ENCODE measurements around the gene GUCY1A2.
"Not testable (repeated sequence)": the region's sequence is repeated elsewhere in the genome, so short reads cannot be mapped to it uniquely, and the experiment has no call there.

The GUCY1A2 gene

DNA sequence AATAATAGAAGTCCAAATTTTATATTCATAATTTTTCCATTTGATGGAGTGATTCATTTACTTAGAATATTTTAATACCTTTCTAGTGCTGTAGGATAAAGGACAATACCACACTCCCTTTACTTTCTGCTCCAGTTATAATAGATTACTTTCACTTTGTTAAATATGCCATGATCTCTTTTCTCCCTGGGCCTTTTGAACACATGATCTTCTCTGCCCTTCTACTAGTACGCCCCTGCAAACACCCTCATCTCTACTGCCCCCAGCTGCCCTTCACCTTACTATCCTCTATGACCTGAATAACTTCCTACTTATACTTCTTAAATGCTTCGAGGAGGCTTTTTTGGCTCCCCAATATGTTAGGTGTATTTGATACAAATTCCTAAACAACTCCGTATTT is 177.3 kb downstream of the GUCY1A2 start:
- no peaks in the 10 kb centered on the region for H3K36me3 ChIP-seq (ENCODE audit: control insufficient read depth, insufficient read depth, low read length)
- no peak overlapping the region for H3K27ac ChIP-seq (ENCODE audit: low read depth, low read length)
- peaks cover 19% of the 10 kb centered on the region for H3K27me3 ChIP-seq (ENCODE audit: control insufficient read depth, insufficient read depth, low read length)
- no peak overlapping the region for H3K4me3 ChIP-seq (ENCODE audit: low read depth, low read length)
- peaks cover 9% of the 10 kb centered on the region; the same call in 1 of the 2 replicates for H3K4me1 ChIP-seq (ENCODE audit: control insufficient read depth, insufficient read depth, low read length)
- H3K9ac ChIP-seq (ENCODE audit: low read depth, low read length) = no peak overlapping the region
- no peaks in the 10 kb centered on the region for H3K9me3 ChIP-seq (ENCODE audit: control insufficient read depth, insufficient read depth, low read length)

DNA sequence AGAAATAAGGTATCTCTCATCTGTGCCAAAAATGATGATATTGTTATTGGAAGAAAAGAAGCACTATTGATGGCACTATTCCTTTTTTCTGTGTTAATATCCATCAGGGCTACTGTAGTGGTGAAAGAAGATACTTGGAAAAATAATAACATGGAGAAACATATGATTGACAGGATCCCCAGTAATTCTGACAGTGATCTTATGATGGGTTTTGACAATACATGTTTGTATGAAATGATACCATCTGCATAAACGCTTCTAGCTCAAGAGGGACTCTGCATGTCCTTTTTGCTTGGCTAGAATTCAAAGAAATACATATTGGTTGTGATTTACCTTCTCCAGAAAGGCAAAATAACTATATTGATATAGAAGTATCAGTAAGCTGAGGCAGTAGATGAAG is 178.1 kb downstream of the GUCY1A2 start:
- Histone ChIP-seq H3K4me3 (ENCODE audit: low read depth, low read length) (no peak overlapping the region), H3K27me3 (ENCODE audit: control insufficient read depth, insufficient read depth, low read length) (peaks cover 19% of the 10 kb centered on the region), H3K4me1 (ENCODE audit: control insufficient read depth, insufficient read depth, low read length) (peaks cover 9% of the 10 kb centered on the region; the same call in 1 of the 2 replicates), H3K36me3 (ENCODE audit: control insufficient read depth, insufficient read depth, low read length) (no peaks in the 10 kb centered on the region), H3K9ac (ENCODE audit: low read depth, low read length) (no peak overlapping the region), H3K9me3 (ENCODE audit: control insufficient read depth, insufficient read depth, low read length) (no peaks in the 10 kb centered on the region), H3K27ac (ENCODE audit: low read depth, low read length) (no peak overlapping the region)

DNA sequence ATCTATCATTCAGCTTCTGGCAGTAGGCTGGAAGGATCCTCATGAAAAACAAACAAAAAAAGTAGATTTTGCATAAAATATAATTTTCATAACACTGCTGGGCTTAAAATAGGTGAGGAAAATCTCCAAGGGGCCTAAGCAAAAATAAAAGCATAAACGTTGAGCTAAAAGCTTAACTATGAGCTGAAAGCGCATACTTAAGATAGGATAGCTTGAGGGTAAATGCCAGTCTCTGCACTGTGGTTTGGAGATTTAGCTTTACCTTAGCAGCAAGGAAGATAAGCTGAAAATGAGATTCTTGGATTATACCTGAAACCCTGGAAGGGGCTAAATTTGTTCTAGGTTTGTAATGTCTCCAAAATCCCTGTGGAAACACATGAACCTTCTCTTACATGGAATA is 183.7 kb downstream of the GUCY1A2 start:
- H3K4me1 ChIP-seq (ENCODE audit: control insufficient read depth, insufficient read depth, low read length) = no peaks in the 10 kb centered on the region
- H3K36me3 ChIP-seq (ENCODE audit: control insufficient read depth, insufficient read depth, low read length) = no peaks in the 10 kb centered on the region
- no peak overlapping the region for H3K4me3 ChIP-seq (ENCODE audit: low read depth, low read length)
- no peaks in the 10 kb centered on the region for H3K27me3 ChIP-seq (ENCODE audit: control insufficient read depth, insufficient read depth, low read length)
- no peak overlapping the region for H3K27ac ChIP-seq (ENCODE audit: low read depth, low read length)
- H3K9ac ChIP-seq (ENCODE audit: low read depth, low read length) = no peak overlapping the region
- no peaks in the 10 kb centered on the region for H3K9me3 ChIP-seq (ENCODE audit: control insufficient read depth, insufficient read depth, low read length)

DNA sequence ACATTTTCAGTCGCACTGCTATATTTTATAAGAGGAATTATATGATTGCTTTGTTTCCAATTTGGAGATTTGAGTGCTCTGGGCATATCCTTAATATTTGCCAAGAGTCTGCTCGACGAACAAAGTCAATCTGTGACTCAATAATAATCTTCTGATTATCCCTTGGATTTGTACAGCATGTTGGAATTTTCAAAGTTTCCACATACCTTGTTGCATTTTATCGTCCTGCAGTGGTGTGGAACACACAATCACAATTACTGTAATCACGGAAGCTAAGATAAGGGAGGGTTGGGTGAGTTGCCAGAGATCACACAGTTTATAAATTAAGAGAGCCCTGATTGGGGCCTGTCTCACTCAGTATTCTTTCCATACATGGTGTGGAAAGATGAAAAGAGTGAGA is 189.3 kb downstream of the GUCY1A2 start:
- Histone ChIP-seq H3K4me1 (ENCODE audit: control insufficient read depth, insufficient read depth, low read length) (no peaks in the 10 kb centered on the region), H3K27me3 (ENCODE audit: control insufficient read depth, insufficient read depth, low read length) (no peaks in the 10 kb centered on the region), H3K4me3 (ENCODE audit: low read depth, low read length) (no peak overlapping the region), H3K9ac (ENCODE audit: low read depth, low read length) (no peak overlapping the region), H3K27ac (ENCODE audit: low read depth, low read length) (no peak overlapping the region), H3K36me3 (ENCODE audit: control insufficient read depth, insufficient read depth, low read length) (no peaks in the 10 kb centered on the region), H3K9me3 (ENCODE audit: control insufficient read depth, insufficient read depth, low read length) (no peaks in the 10 kb centered on the region)

DNA sequence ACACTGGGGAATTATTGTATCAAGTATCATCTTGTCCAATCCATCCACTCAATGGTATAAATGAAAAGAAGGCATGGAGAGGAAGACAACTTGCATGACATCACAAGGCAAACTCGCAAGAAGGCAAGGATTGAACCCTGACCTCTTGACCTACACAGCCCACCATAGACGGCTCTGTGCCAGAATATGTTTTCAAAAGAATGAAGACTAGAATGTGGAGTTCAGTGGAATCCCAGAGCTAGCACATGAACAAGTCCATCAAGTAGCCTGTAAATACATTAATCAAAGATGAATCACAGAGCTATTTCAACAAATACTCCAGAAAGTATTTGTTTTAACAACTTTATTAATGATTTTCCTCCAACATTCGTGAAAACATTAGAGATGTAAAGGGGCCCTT is 189.7 kb downstream of the GUCY1A2 start:
- no peak overlapping the region for H3K4me3 ChIP-seq (ENCODE audit: low read depth, low read length)

DNA sequence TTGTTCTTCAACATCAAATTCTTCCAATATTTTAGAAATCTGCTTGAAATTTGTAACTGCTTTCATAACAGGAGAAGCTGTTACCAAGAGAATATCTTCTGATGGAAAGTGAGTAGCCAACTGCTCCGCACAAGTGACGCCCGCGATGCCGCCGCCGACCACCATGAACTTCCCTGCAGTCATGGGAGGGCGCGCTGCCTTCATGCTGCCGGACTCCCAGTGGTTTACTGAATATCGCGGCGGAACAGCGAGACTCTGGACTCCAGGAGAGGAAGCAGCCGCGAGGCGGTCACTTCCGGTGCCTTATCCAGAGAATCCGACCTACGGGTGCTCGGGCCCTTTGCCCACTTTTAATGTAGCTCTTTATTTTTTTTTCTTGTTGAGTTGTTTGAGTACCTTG is 190.6 kb downstream of the GUCY1A2 start:
- Histone ChIP-seq H3K27me3 (ENCODE audit: control insufficient read depth, insufficient read depth, low read length) (no peaks in the 10 kb centered on the region), H3K36me3 (ENCODE audit: control insufficient read depth, insufficient read depth, low read length) (no peaks in the 10 kb centered on the region), H3K9me3 (ENCODE audit: control insufficient read depth, insufficient read depth, low read length) (no peaks in the 10 kb centered on the region), H3K4me3 (ENCODE audit: low read depth, low read length) (no peak overlapping the region), H3K27ac (ENCODE audit: low read depth, low read length) (no peak overlapping the region), H3K9ac (ENCODE audit: low read depth, low read length) (no peak overlapping the region), H3K4me1 (ENCODE audit: control insufficient read depth, insufficient read depth, low read length) (peaks cover 4% of the 10 kb centered on the region; the same call in 1 of the 2 replicates)

More for the DNA sequence above, 189.7 kb downstream of the GUCY1A2 start:
- no peak overlapping the region for H3K27ac ChIP-seq (ENCODE audit: low read depth, low read length)
- no peaks in the 10 kb centered on the region for H3K4me1 ChIP-seq (ENCODE audit: control insufficient read depth, insufficient read depth, low read length)
- no peaks in the 10 kb centered on the region for H3K27me3 ChIP-seq (ENCODE audit: control insufficient read depth, insufficient read depth, low read length)
- no peak overlapping the region for H3K9ac ChIP-seq (ENCODE audit: low read depth, low read length)
- no peaks in the 10 kb centered on the region for H3K9me3 ChIP-seq (ENCODE audit: control insufficient read depth, insufficient read depth, low read length)
- H3K36me3 ChIP-seq (ENCODE audit: control insufficient read depth, insufficient read depth, low read length) = no peaks in the 10 kb centered on the region

DNA sequence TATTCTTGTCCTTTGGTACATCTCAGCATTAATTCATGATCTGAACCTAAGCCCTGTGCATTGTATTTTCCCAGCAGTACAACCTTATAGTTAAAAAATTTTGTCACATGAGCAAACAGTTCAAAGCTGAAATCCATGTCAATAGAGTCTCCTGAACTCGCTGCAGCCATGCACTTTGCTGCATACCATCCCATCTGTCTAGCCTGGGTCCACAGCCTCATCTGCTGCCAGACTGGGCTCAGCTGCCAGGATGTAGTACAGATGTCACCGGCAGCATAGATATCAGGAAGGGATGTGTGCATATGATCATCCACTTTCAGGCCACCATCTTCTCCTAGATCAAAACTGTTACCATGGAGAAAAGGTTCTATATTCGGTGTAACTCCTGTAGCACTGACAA is 191.7 kb downstream of the GUCY1A2 start:
- not testable (repeated sequence) for H3K9me3 ChIP-seq (ENCODE audit: control insufficient read depth, insufficient read depth, low read length); H3K9ac ChIP-seq (ENCODE audit: low read depth, low read length); H3K27me3 ChIP-seq (ENCODE audit: control insufficient read depth, insufficient read depth, low read length); H3K4me3 ChIP-seq (ENCODE audit: low read depth, low read length); H3K36me3 ChIP-seq (ENCODE audit: control insufficient read depth, insufficient read depth, low read length); H3K27ac ChIP-seq (ENCODE audit: low read depth, low read length)
- peaks cover 15% of the 10 kb centered on the region for H3K4me1 ChIP-seq (ENCODE audit: control insufficient read depth, insufficient read depth, low read length)

DNA sequence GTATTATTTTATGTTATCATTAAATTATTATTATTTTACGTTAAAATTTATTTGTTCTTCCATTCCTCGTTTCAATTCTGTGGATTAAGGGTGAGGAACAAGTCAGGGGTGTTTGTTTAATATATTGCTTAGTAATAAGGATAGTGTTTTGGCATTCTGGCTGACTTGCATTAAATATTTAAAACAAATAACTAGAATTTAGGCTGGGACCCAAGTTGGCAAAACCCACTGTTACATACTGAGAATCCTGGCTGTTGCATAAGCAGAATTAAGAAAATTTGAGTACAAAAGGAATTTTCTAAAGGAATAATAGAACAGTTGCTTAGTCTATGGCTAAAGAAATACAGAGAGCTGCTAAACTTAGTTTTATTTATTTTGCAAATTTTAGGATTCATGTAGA is 196.4 kb downstream of the GUCY1A2 start:
- Histone ChIP-seq H3K9me3 (ENCODE audit: control insufficient read depth, insufficient read depth, low read length) (no peaks in the 10 kb centered on the region), H3K4me1 (ENCODE audit: control insufficient read depth, insufficient read depth, low read length) (peaks cover 28% of the 10 kb centered on the region), H3K4me3 (ENCODE audit: low read depth, low read length) (no peak overlapping the region), H3K36me3 (ENCODE audit: control insufficient read depth, insufficient read depth, low read length) (no peaks in the 10 kb centered on the region), H3K9ac (ENCODE audit: low read depth, low read length) (no peak overlapping the region), H3K27ac (ENCODE audit: low read depth, low read length) (no peak overlapping the region), H3K27me3 (ENCODE audit: control insufficient read depth, insufficient read depth, low read length) (no peaks in the 10 kb centered on the region)

DNA sequence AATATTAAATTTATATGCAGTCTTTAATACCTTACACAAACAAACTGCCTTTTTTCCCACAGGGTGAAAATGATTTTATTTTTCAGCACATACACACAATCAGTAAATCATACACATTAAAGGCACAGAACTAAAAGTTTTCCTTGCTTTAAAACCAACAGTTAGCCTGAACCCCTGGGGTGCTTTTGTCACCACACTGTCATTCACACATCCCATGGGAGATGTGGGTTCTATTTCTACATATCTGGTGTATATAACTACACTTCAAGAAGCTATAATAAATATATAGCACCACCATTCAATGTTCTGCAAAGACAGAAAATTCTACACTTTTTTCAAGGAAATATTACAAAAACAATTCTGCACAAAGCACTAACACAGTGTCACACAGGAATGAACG is 197.0 kb downstream of the GUCY1A2 start:
- Histone ChIP-seq H3K4me3 (ENCODE audit: low read depth, low read length) (no peak overlapping the region), H3K4me1 (ENCODE audit: control insufficient read depth, insufficient read depth, low read length) (peaks cover 28% of the 10 kb centered on the region), H3K9me3 (ENCODE audit: control insufficient read depth, insufficient read depth, low read length) (no peaks in the 10 kb centered on the region), H3K36me3 (ENCODE audit: control insufficient read depth, insufficient read depth, low read length) (no peaks in the 10 kb centered on the region), H3K27ac (ENCODE audit: low read depth, low read length) (no peak overlapping the region), H3K9ac (ENCODE audit: low read depth, low read length) (no peak overlapping the region), H3K27me3 (ENCODE audit: control insufficient read depth, insufficient read depth, low read length) (no peaks in the 10 kb centered on the region)

DNA sequence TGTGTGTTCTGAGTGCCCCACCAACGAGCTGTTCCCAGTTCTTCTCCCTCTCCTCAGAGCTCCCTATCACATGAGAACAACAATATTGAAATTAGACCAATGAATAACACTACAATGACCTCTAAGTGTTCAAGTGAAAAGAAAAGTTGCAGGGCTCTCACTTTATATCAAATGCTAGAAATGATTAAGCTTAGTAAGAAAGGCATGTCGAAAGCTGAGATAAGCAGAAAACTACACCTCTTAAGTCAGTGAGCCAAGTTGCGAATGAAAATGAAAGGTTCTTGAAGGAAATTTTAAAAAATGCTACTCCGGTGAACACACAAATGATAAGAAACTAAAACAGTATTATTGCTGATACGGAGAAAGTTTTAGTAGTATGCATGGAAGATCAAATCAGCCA is 199.8 kb downstream of the GUCY1A2 start:
- Histone ChIP-seq H3K27ac (ENCODE audit: low read depth, low read length) (no peak overlapping the region), H3K9me3 (ENCODE audit: control insufficient read depth, insufficient read depth, low read length) (no peaks in the 10 kb centered on the region), H3K9ac (ENCODE audit: low read depth, low read length) (no peak overlapping the region), H3K27me3 (ENCODE audit: control insufficient read depth, insufficient read depth, low read length) (no peaks in the 10 kb centered on the region), H3K4me1 (ENCODE audit: control insufficient read depth, insufficient read depth, low read length) (peaks cover 28% of the 10 kb centered on the region), H3K4me3 (ENCODE audit: low read depth, low read length) (no peak overlapping the region), H3K36me3 (ENCODE audit: control insufficient read depth, insufficient read depth, low read length) (no peaks in the 10 kb centered on the region)

DNA sequence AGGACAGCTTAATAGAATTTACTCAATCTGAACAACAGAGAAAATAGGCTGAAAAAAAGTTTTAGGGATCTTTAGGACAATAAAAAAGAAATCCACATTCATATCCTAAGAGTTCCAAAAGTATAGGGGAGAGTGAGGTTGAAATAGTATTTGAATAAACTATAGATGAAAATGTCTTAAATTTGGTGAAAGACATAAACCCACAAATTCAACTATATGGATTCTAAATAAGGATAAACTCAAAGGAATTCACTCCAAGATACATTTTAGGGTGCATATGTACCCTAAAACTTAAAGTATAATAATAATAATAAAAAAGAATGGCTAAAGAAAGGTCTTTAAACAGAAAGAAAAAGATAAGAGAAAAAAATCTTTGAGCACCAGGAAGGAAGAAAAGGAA is 203.1 kb downstream of the GUCY1A2 start:
- no peak overlapping the region for H3K9ac ChIP-seq (ENCODE audit: low read depth, low read length)
- H3K4me3 ChIP-seq (ENCODE audit: low read depth, low read length) = no peak overlapping the region
- no peaks in the 10 kb centered on the region for H3K9me3 ChIP-seq (ENCODE audit: control insufficient read depth, insufficient read depth, low read length)
- no peak overlapping the region for H3K27ac ChIP-seq (ENCODE audit: low read depth, low read length)
- H3K36me3 ChIP-seq (ENCODE audit: control insufficient read depth, insufficient read depth, low read length) = no peaks in the 10 kb centered on the region
- no peaks in the 10 kb centered on the region for H3K4me1 ChIP-seq (ENCODE audit: control insufficient read depth, insufficient read depth, low read length)
- no peaks in the 10 kb centered on the region for H3K27me3 ChIP-seq (ENCODE audit: control insufficient read depth, insufficient read depth, low read length)

DNA sequence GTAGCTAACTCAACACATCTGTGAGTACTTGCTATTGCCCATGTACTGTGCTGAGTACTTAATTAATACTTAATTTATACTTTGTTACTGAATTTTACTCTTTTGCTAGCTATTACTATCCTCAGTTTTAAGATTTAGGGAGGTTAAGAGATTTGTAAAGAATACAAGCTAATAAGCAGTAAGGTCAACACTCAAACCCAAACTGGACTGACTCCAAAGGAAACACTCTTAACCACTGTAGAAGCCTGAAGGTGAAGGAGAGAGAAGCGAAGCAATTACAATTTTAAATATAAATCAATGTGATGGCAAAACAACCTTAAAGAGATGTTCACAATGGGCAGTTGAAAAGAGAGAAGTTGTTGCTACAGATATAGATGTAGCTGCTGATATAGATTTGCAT is 204.5 kb downstream of the GUCY1A2 start:
- H3K27me3 ChIP-seq (ENCODE audit: control insufficient read depth, insufficient read depth, low read length) = no peaks in the 10 kb centered on the region
- no peaks in the 10 kb centered on the region for H3K4me1 ChIP-seq (ENCODE audit: control insufficient read depth, insufficient read depth, low read length)
- no peak overlapping the region for H3K27ac ChIP-seq (ENCODE audit: low read depth, low read length)
- no peak overlapping the region for H3K4me3 ChIP-seq (ENCODE audit: low read depth, low read length)
- H3K9ac ChIP-seq (ENCODE audit: low read depth, low read length) = no peak overlapping the region
- no peaks in the 10 kb centered on the region for H3K9me3 ChIP-seq (ENCODE audit: control insufficient read depth, insufficient read depth, low read length)
- no peaks in the 10 kb centered on the region for H3K36me3 ChIP-seq (ENCODE audit: control insufficient read depth, insufficient read depth, low read length)

Measured in HUES48 (cell line).